Measurements from ENCODE around the gene BRSK2. TPM values are rescaled to one million over a fixed set of nuclear protein-coding genes. Genes with fewer than 3 reads are reported as not detected.

The BRSK2 gene
- total RNA-seq, 6 donors from 2014 or later: 0.11 to 0.54 (median 0.25) TPM; not detected in 2

- H3K9me3 ChIP-seq: no peaks in the 10 kb centered on the region
- H3K27me3 ChIP-seq: peaks cover 0 to 14% (median under 1%) of the 10 kb centered on the region in 4 donors
- WGBS, 2 donors: 86 to 89% methylated on average over 5 to 11 of the region's 11 CpGs
- no peak for TF ChIP-seq POLR2A (IDR thresholded peaks at IDR 0.05)
- no peak for TF ChIP-seq POLR2AphosphoS5 (IDR thresholded peaks at IDR 0.05)
- no peak for TF ChIP-seq EP300 (IDR thresholded peaks at IDR 0.05)
- no peak for TF ChIP-seq CTCF (IDR thresholded peaks at IDR 0.05)
- peak in 1 of 2 donors; percentile 67 for DNase-seq
- H3K4me3 ChIP-seq: no peak overlapping the region
- no peak overlapping the region for H3K27ac ChIP-seq
- no peaks in the 10 kb centered on the region for H3K36me3 ChIP-seq
- no peak for ATAC-seq (ENCODE audit: low FRiP score in 2 of 2)
- H3K4me1 ChIP-seq: no peaks in the 10 kb centered on the region
Measured at GRCh38 chr11:1401171-1401445, 11.4 kb downstream of the BRSK2 start.

GRCh38 chr11:1401656-1402221, 12.0 kb downstream of the BRSK2 start:
- Histone ChIP-seq H3K4me3 (no peak overlapping the region), H3K36me3 (no peaks in the 10 kb centered on the region), H3K27ac (no peak overlapping the region), H3K4me1 (no peaks in the 10 kb centered on the region), H3K27me3 (peaks cover 0 to 14% (median under 1%) of the 10 kb centered on the region in 4 donors), H3K9me3 (no peaks in the 10 kb centered on the region)
- DNase-seq: peak in 1 of 2 donors; percentile 87
- WGBS, 2 donors: 24 to 35% methylated on average over 14 to 16 of the region's 23 CpGs
- TF ChIP-seq POLR2AphosphoS5 (IDR thresholded peaks at IDR 0.05): no peak
- no peak for TF ChIP-seq POLR2A (IDR thresholded peaks at IDR 0.05)
- TF ChIP-seq CTCF (IDR thresholded peaks at IDR 0.05): no peak
- TF ChIP-seq EP300 (IDR thresholded peaks at IDR 0.05): no peak
- ATAC-seq (ENCODE audit: low FRiP score in 2 of 2): peak in 1 of 2 donors; percentile 45

- DNase-seq (peak in 1 of 2 donors; percentile 57), ATAC-seq (ENCODE audit: low FRiP score in 2 of 2) (no peak)
- H3K9me3 ChIP-seq: no peaks in the 10 kb centered on the region
- no peaks in the 10 kb centered on the region for H3K4me1 ChIP-seq
- 73 to 79% methylated on average over 4 to 23 of the region's 23 CpGs for WGBS, 2 donors
- H3K27ac ChIP-seq: no peak overlapping the region
- no peak overlapping the region for H3K4me3 ChIP-seq
- H3K27me3 ChIP-seq: peaks cover 0 to 14% (median under 1%) of the 10 kb centered on the region in 4 donors
- TF ChIP-seq POLR2AphosphoS5 (IDR thresholded peaks at IDR 0.05) (no peak), EP300 (IDR thresholded peaks at IDR 0.05) (no peak), POLR2A (IDR thresholded peaks at IDR 0.05) (no peak), CTCF (IDR thresholded peaks at IDR 0.05) (no peak)
- H3K36me3 ChIP-seq: no peaks in the 10 kb centered on the region
Measured at GRCh38 chr11:1402355-1403077, 12.8 kb downstream of the BRSK2 start.

- H3K27me3 ChIP-seq: peaks cover 0 to 11% (median under 1%) of the 10 kb centered on the region in 4 donors
- WGBS, 2 donors: 85 to 88% methylated on average over 4 to 14 of the region's 16 CpGs
- ATAC-seq (ENCODE audit: low FRiP score in 2 of 2): no peak
Measured at GRCh38 chr11:1403078-1403620, 13.4 kb downstream of the BRSK2 start.

More at GRCh38 chr11:1403078-1403620, 13.4 kb downstream of the BRSK2 start:
- no peaks in the 10 kb centered on the region for H3K9me3 ChIP-seq
- peak in 1 of 2 donors; percentile 67 for DNase-seq
- no peak overlapping the region for H3K27ac ChIP-seq
- H3K4me1 ChIP-seq: no peaks in the 10 kb centered on the region
- TF ChIP-seq EP300 (IDR thresholded peaks at IDR 0.05) (no peak), POLR2A (IDR thresholded peaks at IDR 0.05) (no peak), CTCF (IDR thresholded peaks at IDR 0.05) (no peak), POLR2AphosphoS5 (IDR thresholded peaks at IDR 0.05) (no peak)
- H3K36me3 ChIP-seq: no peaks in the 10 kb centered on the region
- H3K4me3 ChIP-seq: no peak overlapping the region

All from upper lobe of left lung (tissue), 6 donors.